Posterior vena cava (tissue), 2 donors: Measurements from ENCODE around the gene ROR1. TPM values are rescaled to one million over a fixed set of nuclear protein-coding genes. Genes with fewer than 3 reads are reported as not detected.

Experiments
- total RNA-seq, 2 donors: library from RNA; stranded (reverse); fragmentation: NEBNext Ultra II Directional; extraction: Animal tissue kit (Norgen Biotek cat#: 25700); gene quantifications; one replicate each; pipeline ENCODE4 v1.2.1, GENCODE V29; 2021
- donor health status: DM: yes; HTN: yes; CAD: no.
- donor health status: DM: yes; HTN: yes; CAD: no.

Gene ROR1
- total RNA-seq, 2 donors from 2014 or later, result 19.3 to 25.8 TPM

Other genes starting within 250 kb of the ROR1 start
- gene PGM1, start 180.6 kb upstream of the ROR1 start, total RNA-seq, result 10 to 100 TPM; 36.0 to 48.5 TPM